Uterus (tissue), 2 donors: ENCODE data around the gene OPTN.

Experiments
- POLR2A ChIP-seq, 2 donors: fragments of 450-650 bp; IDR thresholded peaks; one replicate each; pipeline ENCODE4 v1.6.1; 2016; ENCODE audit warnings: antibody characterized with exemption in 2 of 2, mild to moderate bottlenecking in 1 of 2, moderate library complexity in 1 of 2
- TF ChIP-seq, protein P1 (sequence below), 4 experiments: fragments of 200-600 bp in 2 of 4; fragments of 450-650 bp in 2 of 4; sonication (generic) in 2 of 4; IDR thresholded peaks; one replicate each; pipeline ENCODE4 v1.5.1; 2016 to 2019; ENCODE audit warnings: antibody characterized with exemption in 4 of 4, mild to moderate bottlenecking in 2 of 4, moderate library complexity in 1 of 4

DNA sequence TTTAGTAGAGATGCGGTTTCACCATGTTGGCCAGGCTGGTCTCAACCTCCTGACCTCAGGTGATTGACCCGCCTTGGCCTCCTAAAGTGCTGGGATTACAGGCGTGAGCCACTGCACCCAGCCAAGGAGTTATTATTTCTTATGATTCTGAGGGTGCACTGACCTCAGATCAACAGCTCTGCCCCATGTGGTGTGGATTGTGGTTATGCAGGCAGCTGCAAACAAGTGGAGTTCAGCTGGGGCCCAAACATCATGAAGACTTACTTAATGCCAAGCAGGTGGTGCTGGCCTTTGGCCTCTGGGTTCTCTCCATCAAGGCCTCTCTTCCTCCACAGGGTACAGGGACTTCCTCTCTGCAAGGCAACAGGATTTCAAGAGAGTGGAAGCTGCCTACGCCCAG is 45.1 kb upstream of the OPTN start:
- TF ChIP-seq, protein P1, sequence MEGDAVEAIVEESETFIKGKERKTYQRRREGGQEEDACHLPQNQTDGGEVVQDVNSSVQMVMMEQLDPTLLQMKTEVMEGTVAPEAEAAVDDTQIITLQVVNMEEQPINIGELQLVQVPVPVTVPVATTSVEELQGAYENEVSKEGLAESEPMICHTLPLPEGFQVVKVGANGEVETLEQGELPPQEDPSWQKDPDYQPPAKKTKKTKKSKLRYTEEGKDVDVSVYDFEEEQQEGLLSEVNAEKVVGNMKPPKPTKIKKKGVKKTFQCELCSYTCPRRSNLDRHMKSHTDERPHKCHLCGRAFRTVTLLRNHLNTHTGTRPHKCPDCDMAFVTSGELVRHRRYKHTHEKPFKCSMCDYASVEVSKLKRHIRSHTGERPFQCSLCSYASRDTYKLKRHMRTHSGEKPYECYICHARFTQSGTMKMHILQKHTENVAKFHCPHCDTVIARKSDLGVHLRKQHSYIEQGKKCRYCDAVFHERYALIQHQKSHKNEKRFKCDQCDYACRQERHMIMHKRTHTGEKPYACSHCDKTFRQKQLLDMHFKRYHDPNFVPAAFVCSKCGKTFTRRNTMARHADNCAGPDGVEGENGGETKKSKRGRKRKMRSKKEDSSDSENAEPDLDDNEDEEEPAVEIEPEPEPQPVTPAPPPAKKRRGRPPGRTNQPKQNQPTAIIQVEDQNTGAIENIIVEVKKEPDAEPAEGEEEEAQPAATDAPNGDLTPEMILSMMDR (IDR thresholded peaks at IDR 0.05) = no peak
- no peak for TF ChIP-seq POLR2A (IDR thresholded peaks at IDR 0.05)
